ENCODE results near the gene C5AR1.

DNA sequence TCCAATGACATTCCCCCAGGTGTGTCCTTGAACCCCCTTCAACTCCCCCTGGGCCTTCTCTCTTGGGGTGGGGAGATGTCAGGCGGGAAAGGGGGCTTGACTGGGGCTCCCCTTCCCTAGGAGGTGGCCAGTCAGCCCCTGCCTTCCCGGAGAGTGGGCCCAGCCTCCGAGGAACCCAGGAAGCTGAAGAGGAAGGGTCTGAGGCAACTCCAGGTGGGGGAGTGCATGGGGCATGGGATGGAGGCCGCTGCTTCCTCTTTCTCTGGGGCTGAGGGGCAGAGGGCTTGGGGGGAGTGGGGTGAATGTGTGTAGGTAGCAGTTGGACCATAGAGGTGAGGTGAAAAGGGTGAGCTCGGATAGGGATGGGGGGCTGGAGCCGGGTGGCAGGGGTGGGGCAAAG lies 37.7 kb upstream of the C5AR1 start:
- TF ChIP-seq CTCF (conservative IDR thresholded peaks at IDR 0.05; ENCODE audit: low read length) (no peak), EZH2phosphoT487 (IDR thresholded peaks at IDR 0.05; ENCODE audit: borderline replicate concordance, low read depth, low read length) (no peak)
